Motor neuron (in vitro differentiated cells): ENCODE measurements around the gene KCNJ13. TPM values are rescaled to one million over a fixed set of nuclear protein-coding genes. Genes with fewer than 3 reads are reported as not detected.
A peak's percentile ranks its signal among the peaks of the same experiment; 100 is the strongest.
"Not testable (repeated sequence)": the region's sequence is repeated elsewhere in the genome, so short reads cannot be mapped to it uniquely, and the experiment has no call there.

ENCODE experiments used
- ATAC-seq, 8 experiments: fragments of 200-7000 bp; cut with Tn5 transposase; replicated peaks in 6 of 8; 2 replicates each; pipeline ENCODE4 v1.8.0; 2021; ENCODE audit warnings: mild to moderate bottlenecking in 8 of 8, moderate library complexity in 8 of 8
- H3K27ac ChIP-seq, 2 donors: fragments of 250-450 bp; sonication (Bioruptor Pico); 2 replicates each; pipeline ENCODE4 v1.9.0; 2021; ENCODE audit warnings: antibody characterized with exemption in 2 of 2, mild to moderate bottlenecking in 2 of 2, moderate library complexity in 1 of 2
- H3K4me1 ChIP-seq, 2 donors: fragments of 250-450 bp; sonication (Bioruptor Pico); replicated peaks in 1 of 2; 2 replicates each; pipeline ENCODE4 v1.6.1; 2021; ENCODE audit warnings: antibody characterized with exemption in 2 of 2, mild to moderate bottlenecking in 2 of 2, moderate library complexity in 1 of 2
- H3K4me3 ChIP-seq, 5 donors: fragments of 250-450 bp; sonication (Bioruptor Pico); 2 replicates each; pipeline ENCODE4 v1.9.0; 2021; ENCODE audit warnings: antibody characterized with exemption in 5 of 5, mild to moderate bottlenecking in 5 of 5, moderate library complexity in 4 of 5
- WGBS, 10 experiments: fragments of 450-650 bp; shearing (Covaris generic); methylation state at CpG; one replicate each; pipeline ENCODE4 v1.0.0; 2022; 5-methylcytosine and 5-hydroxymethylcytosine counted together
- in situ Hi-C, 9 experiments: fragments of 400-800 bp; cut with MboI; loops; one replicate each; pipeline ENCODE4 v1.15.0; 2021; ENCODE audit warnings: low sequenced_read_pairs in 9 of 9, low pct_unique_long_range_greater_than_20kb in 2 of 9; ENCODE audit not compliant: unreplicated experiment in 9 of 9
- total RNA-seq, 8 experiments: library from RNA; unstranded; fragments of 300-600 nt; gene quantifications; 2 replicates each; pipeline versions ENCODE4 v1.2.3 to v1.2.4, GENCODE V29; 2022

Gene KCNJ13
- total RNA-seq, 8 experiments from 2014 or later: 1.0 to 7.9 (median 1.9) TPM

GRCh38 chr2:232749331-232749730, 27.0 kb downstream of the KCNJ13 start:
- H3K27ac ChIP-seq: no peak overlapping the region
- in situ Hi-C loops: no loop called here
- no peak overlapping the region for H3K4me3 ChIP-seq
- no peaks in the 10 kb centered on the region for H3K4me1 ChIP-seq
- no peak for ATAC-seq
- 83 to 100% (median 94%) methylated on average over 2 to 3 of the region's 3 CpGs; no CpG with 5 or more reads in 1 of the 10 experiments for WGBS, 10 experiments

GRCh38 chr2:232748038-232748437, 28.3 kb downstream of the KCNJ13 start:
- in situ Hi-C loops: no loop called here
- no peak overlapping the region for H3K4me3 ChIP-seq
- 60 to 100% (median 92%) methylated on average over 1 to 3 of the region's 3 CpGs; no CpG with 5 or more reads in 1 of the 10 experiments for WGBS, 10 experiments
- H3K4me1 ChIP-seq: no peaks in the 10 kb centered on the region
- ATAC-seq: no peak
- H3K27ac ChIP-seq: no peak overlapping the region

GRCh38 chr2:232744963-232745362, 31.4 kb downstream of the KCNJ13 start:
- no peak overlapping the region for H3K4me3 ChIP-seq
- WGBS, 10 experiments: 50 to 100% (median 100%) methylated on average over 1 of the region's 1 CpG; no CpG with 5 or more reads in 3 of the 10 experiments
- in situ Hi-C loops: no loop called here
- no peak overlapping the region for H3K27ac ChIP-seq
- no peaks in the 10 kb centered on the region for H3K4me1 ChIP-seq
- ATAC-seq: no peak

GRCh38 chr2:232741972-232742371, 34.4 kb downstream of the KCNJ13 start:
- 93 to 100% (median 100%) methylated on average over 1 to 3 of the region's 3 CpGs; no CpG with 5 or more reads in 3 of the 10 experiments for WGBS, 10 experiments
- Histone ChIP-seq H3K27ac (no peak overlapping the region), H3K4me3 (no peak overlapping the region), H3K4me1 (no peaks in the 10 kb centered on the region)
- no peak for ATAC-seq
- in situ Hi-C loops: no loop called here

GRCh38 chr2:232741294-232741693, 35.1 kb downstream of the KCNJ13 start:
- 93 to 100% (median 100%) methylated on average over 1 to 4 of the region's 4 CpGs; no CpG with 5 or more reads in 3 of the 10 experiments for WGBS, 10 experiments
- in situ Hi-C loops: no loop called here
- ATAC-seq: no peak
- H3K27ac ChIP-seq: no peak overlapping the region
- H3K4me1 ChIP-seq: no peaks in the 10 kb centered on the region
- no peak overlapping the region for H3K4me3 ChIP-seq

GRCh38 chr2:232731470-232731869, 44.9 kb downstream of the KCNJ13 start:
- in situ Hi-C loops: no loop called here
- Histone ChIP-seq H3K4me3 (no peak overlapping the region), H3K4me1 (no peaks in the 10 kb centered on the region), H3K27ac (no peak overlapping the region)
- 40 to 100% (median 92%) methylated on average over 1 to 2 of the region's 2 CpGs; no CpG with 5 or more reads in 1 of the 10 experiments for WGBS, 10 experiments
- ATAC-seq: peak in 1 of 8 experiments; percentile 15

- Histone ChIP-seq H3K4me3 (no peak overlapping the region), H3K4me1 (no peaks in the 10 kb centered on the region), H3K27ac (no peak overlapping the region)
- WGBS, 10 experiments: 81 to 100% (median 98%) methylated on average over 1 to 3 of the region's 3 CpGs; no CpG with 5 or more reads in 4 of the 10 experiments
- ATAC-seq: no peak
- in situ Hi-C loops: no loop called here
Observed at GRCh38 chr2:232728785-232729184, 47.6 kb downstream of the KCNJ13 start.

GRCh38 chr2:232723027-232723426, 53.3 kb downstream of the KCNJ13 start:
- no peak overlapping the region for H3K27ac ChIP-seq
- H3K4me1 ChIP-seq: no peaks in the 10 kb centered on the region
- no peak overlapping the region for H3K4me3 ChIP-seq
- WGBS, 10 experiments: 50 to 100% (median 100%) methylated on average over 1 of the region's 1 CpG; no CpG with 5 or more reads in 2 of the 10 experiments
- in situ Hi-C loops: no loop called here
- ATAC-seq: no peak

GRCh38 chr2:232721882-232722281, 54.5 kb downstream of the KCNJ13 start:
- in situ Hi-C loops: no loop called here
- 67 to 100% (median 90%) methylated on average over 1 to 2 of the region's 2 CpGs; no CpG with 5 or more reads in 4 of the 10 experiments for WGBS, 10 experiments
- ATAC-seq: no peak
- H3K4me1 ChIP-seq: no peaks in the 10 kb centered on the region
- no peak overlapping the region for H3K4me3 ChIP-seq
- no peak overlapping the region for H3K27ac ChIP-seq

- WGBS, 10 experiments: 71 to 100% (median 91%) methylated on average over 1 to 2 of the region's 2 CpGs; no CpG with 5 or more reads in 1 of the 10 experiments
- ATAC-seq: no peak
- in situ Hi-C loops: no loop called here
Observed at GRCh38 chr2:232721261-232721660, 55.1 kb downstream of the KCNJ13 start.

GRCh38 chr2:232720056-232720455, 56.3 kb downstream of the KCNJ13 start:
- in situ Hi-C loops, H3K27ac ChIP-seq: not testable (repeated sequence)

More at GRCh38 chr2:232721261-232721660, 55.1 kb downstream of the KCNJ13 start:
- Histone ChIP-seq H3K4me1 (no peaks in the 10 kb centered on the region), H3K27ac (no peak overlapping the region), H3K4me3 (no peak overlapping the region)

More at GRCh38 chr2:232720056-232720455, 56.3 kb downstream of the KCNJ13 start:
- not testable (repeated sequence) for ATAC-seq, H3K4me1 ChIP-seq, H3K4me3 ChIP-seq

Other genes starting within 250 kb of the KCNJ13 start
- gene CHRNG, start 236.9 kb downstream of the KCNJ13 start, total RNA-seq: 1 to 10 TPM in 3 of 8 experiments, under 1 TPM in 5; 0.38 to 2.4 (median 0.93) TPM
- gene TIGD1, start 226.0 kb downstream of the KCNJ13 start, total RNA-seq: 10 to 100 TPM in 6 of 8 experiments, 1 to 10 TPM in 2; 6.6 to 20.3 (median 11.5) TPM
- gene EIF4E2, start 225.9 kb downstream of the KCNJ13 start, total RNA-seq: 10 to 100 TPM; 49.0 to 81.3 (median 73.7) TPM
- gene EFHD1, start 143.0 kb downstream of the KCNJ13 start, total RNA-seq: 10 to 100 TPM in 1 of 8 experiments, 1 to 10 TPM in 6, under 1 TPM in 1; 0.92 to 22.1 (median 3.4) TPM
- gene GIGYF2, start 79.2 kb downstream of the KCNJ13 start, total RNA-seq: 10 to 100 TPM; 43.9 to 74.2 (median 53.6) TPM
- gene SNORC, start 93.7 kb upstream of the KCNJ13 start, total RNA-seq: 1 to 10 TPM; 1.4 to 3.7 (median 2.3) TPM
- 10 to 100 TPM in 4 of 8 experiments, 1 to 10 TPM in 4; 5.3 to 47.0 (median 8.4) TPM for gene NGEF, start 236.7 kb upstream of the KCNJ13 start, total RNA-seq